ENCODE data around the gene ZFYVE28.

GRCh38 chr4:2226261-2226660, 192.2 kb downstream of the ZFYVE28 start:
- TF ChIP-seq REST (IDR thresholded peaks at IDR 0.05; ENCODE audit: insufficient read depth in 1 of 2, low read depth in 2 of 2, low read length in 2 of 2) (no peak), TAF1 (IDR thresholded peaks at IDR 0.05; ENCODE audit: borderline replicate concordance, insufficient read depth, low read length) (no peak), SIN3A (IDR thresholded peaks at IDR 0.05; ENCODE audit: borderline replicate concordance, insufficient read depth, low read length) (no peak), POLR2AphosphoS5 (IDR thresholded peaks at IDR 0.05; ENCODE audit: low read depth, low read length) (no peak), FOXP2 (optimal IDR thresholded peaks at IDR 0.05; ENCODE audit: borderline replicate concordance, extremely low read depth, extremely low read length, insufficient read depth) (no peak)
